NB4 (cell line): Measurements from ENCODE around the gene NTN3.

ENCODE experiments used
- POLR2A ChIP-seq: IDR thresholded peaks from 2 replicates; pipeline ENCODE4 v1.6.1; 2011; ENCODE audit warnings: mild to moderate bottlenecking; ENCODE audit not compliant: insufficient read length; ENCODE audit errors: extremely low read depth
- TF ChIP-seq, protein P1 (sequence below): IDR thresholded peaks from one replicate; pipeline ENCODE4 v1.5.1; 2012; ENCODE audit warnings: low read depth, low read length

DNA sequence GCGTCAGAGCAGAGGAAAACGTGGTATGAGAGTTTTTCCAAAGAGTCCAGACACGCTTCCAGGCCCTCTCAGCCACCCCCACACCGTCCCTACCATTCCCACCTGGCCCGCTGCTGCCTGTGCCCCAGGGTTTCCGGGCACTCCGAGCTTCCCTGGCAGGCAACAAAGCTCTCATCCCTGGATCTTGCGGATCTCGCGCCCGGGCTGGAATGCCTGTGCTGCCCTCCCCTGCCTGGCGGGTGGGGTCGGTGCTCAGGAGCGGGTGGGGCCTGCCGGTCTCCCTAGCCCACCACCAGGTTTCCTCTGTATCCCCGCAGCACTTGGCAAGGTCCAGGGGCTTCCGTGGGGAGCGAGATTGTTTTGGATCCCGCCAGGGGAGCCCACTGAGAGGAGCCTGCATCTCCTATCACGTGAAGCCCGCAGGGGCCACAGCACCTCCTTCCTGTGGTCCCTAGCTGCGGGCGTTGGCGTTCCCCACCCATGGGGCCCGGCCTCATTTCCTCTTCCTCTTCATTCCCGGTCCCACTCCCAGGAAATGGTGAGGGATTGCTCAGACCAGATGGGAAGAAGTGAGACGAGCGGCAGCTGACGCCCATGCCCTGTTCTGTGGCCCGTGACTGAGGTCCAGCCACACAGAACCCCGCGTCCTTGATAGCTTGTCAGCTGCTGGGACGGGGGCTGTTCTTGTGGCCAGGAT is 14.9 kb downstream of the NTN3 start:
- no peak for TF ChIP-seq POLR2A
- TF ChIP-seq, protein P1, sequence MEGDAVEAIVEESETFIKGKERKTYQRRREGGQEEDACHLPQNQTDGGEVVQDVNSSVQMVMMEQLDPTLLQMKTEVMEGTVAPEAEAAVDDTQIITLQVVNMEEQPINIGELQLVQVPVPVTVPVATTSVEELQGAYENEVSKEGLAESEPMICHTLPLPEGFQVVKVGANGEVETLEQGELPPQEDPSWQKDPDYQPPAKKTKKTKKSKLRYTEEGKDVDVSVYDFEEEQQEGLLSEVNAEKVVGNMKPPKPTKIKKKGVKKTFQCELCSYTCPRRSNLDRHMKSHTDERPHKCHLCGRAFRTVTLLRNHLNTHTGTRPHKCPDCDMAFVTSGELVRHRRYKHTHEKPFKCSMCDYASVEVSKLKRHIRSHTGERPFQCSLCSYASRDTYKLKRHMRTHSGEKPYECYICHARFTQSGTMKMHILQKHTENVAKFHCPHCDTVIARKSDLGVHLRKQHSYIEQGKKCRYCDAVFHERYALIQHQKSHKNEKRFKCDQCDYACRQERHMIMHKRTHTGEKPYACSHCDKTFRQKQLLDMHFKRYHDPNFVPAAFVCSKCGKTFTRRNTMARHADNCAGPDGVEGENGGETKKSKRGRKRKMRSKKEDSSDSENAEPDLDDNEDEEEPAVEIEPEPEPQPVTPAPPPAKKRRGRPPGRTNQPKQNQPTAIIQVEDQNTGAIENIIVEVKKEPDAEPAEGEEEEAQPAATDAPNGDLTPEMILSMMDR: no peak
